GM12874 (cell line): ENCODE data around the gene UNC5A.

Source experiments
- CTCF ChIP-seq: IDR thresholded peaks from 2 replicates; pipeline ENCODE4 v1.5.1; 2011; ENCODE audit warnings: low read depth, mild to moderate bottlenecking, control low read depth, low read length, moderate library complexity; ENCODE audit not compliant: insufficient read depth

Gene UNC5A

GRCh38 chr5:176857894-176858273 lies 47.5 kb downstream of the UNC5A start:
- TF ChIP-seq CTCF, result no peak

- TF ChIP-seq CTCF, result no peak
Measured at GRCh38 chr5:176859916-176860315, 49.6 kb downstream of the UNC5A start.

- TF ChIP-seq CTCF, result no peak
Measured at GRCh38 chr5:176860381-176860780, 50.0 kb downstream of the UNC5A start.

- no peak for TF ChIP-seq CTCF
Measured at GRCh38 chr5:176861276-176861675, 50.9 kb downstream of the UNC5A start.

GRCh38 chr5:176862330-176862995 lies 52.1 kb downstream of the UNC5A start:
- no peak for TF ChIP-seq CTCF

- TF ChIP-seq CTCF, result no peak
Measured at GRCh38 chr5:176863041-176863764, 52.8 kb downstream of the UNC5A start.

- TF ChIP-seq CTCF, result no peak
Measured at GRCh38 chr5:176863765-176864098, 53.4 kb downstream of the UNC5A start.
